ENCODE data around the gene GALNT16.

The GALNT16 gene

DNA sequence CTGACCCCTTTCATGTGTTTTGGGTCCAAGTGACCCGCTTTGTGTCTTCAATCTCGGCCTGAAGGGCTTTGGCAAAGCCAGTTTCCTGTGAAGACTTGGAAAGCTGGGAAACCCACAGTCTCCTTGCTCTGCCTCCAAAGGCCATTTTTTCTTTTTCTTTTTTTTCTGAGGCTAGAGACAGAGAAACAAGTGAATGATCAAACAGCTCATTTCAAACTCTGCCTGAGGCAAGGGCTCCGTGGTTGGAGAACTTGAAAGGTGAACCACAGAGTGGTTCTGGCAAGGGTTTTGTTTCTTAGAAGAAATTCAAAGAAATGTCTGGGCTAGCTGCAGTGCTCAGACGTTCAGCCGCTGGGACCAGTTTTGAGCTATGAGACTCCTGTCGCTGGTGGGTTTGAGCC is 75.4 kb downstream of the GALNT16 start:
- H3K4me1 ChIP-seq (ENCODE audit: insufficient read depth, low read length, poor library complexity, severe bottlenecking): no peaks in the 10 kb centered on the region
- H3K36me3 ChIP-seq (ENCODE audit: insufficient read depth, low read length): no peaks in the 10 kb centered on the region
- no peak overlapping the region for H3K4me2 ChIP-seq (ENCODE audit: low read depth, low read length, poor library complexity, severe bottlenecking)
- H2AFZ ChIP-seq (ENCODE audit: low read length): no peak overlapping the region
- no peaks in the 10 kb centered on the region for H3K27me3 ChIP-seq (ENCODE audit: insufficient read depth, low read length, poor library complexity, severe bottlenecking)
- no peaks in the 10 kb centered on the region for H3K9me2 ChIP-seq (replicated peaks; ENCODE audit: low read depth, low read length)
- TF ChIP-seq, protein P1, sequence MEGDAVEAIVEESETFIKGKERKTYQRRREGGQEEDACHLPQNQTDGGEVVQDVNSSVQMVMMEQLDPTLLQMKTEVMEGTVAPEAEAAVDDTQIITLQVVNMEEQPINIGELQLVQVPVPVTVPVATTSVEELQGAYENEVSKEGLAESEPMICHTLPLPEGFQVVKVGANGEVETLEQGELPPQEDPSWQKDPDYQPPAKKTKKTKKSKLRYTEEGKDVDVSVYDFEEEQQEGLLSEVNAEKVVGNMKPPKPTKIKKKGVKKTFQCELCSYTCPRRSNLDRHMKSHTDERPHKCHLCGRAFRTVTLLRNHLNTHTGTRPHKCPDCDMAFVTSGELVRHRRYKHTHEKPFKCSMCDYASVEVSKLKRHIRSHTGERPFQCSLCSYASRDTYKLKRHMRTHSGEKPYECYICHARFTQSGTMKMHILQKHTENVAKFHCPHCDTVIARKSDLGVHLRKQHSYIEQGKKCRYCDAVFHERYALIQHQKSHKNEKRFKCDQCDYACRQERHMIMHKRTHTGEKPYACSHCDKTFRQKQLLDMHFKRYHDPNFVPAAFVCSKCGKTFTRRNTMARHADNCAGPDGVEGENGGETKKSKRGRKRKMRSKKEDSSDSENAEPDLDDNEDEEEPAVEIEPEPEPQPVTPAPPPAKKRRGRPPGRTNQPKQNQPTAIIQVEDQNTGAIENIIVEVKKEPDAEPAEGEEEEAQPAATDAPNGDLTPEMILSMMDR (conservative IDR thresholded peaks at IDR 0.05; ENCODE audit: low read length): no peak
- no peak for TF ChIP-seq EZH2phosphoT487 (IDR thresholded peaks at IDR 0.05; ENCODE audit: borderline replicate concordance)
- H4K20me1 ChIP-seq (ENCODE audit: insufficient read depth, low read length, poor library complexity, severe bottlenecking): no peaks in the 10 kb centered on the region
- no peak overlapping the region for H3K4me3 ChIP-seq (ENCODE audit: low read length, poor library complexity, severe bottlenecking)
- no peaks in the 10 kb centered on the region for H3F3A ChIP-seq (ENCODE audit: low read depth)
- H3K9ac ChIP-seq (ENCODE audit: low read depth, low read length, poor library complexity, severe bottlenecking): no peak overlapping the region
- no peaks in the 10 kb centered on the region for H3K9me3 ChIP-seq (ENCODE audit: insufficient read depth, low read depth, low read length)
- H3K79me2 ChIP-seq (ENCODE audit: insufficient read depth, low read length): no peaks in the 10 kb centered on the region

DNA sequence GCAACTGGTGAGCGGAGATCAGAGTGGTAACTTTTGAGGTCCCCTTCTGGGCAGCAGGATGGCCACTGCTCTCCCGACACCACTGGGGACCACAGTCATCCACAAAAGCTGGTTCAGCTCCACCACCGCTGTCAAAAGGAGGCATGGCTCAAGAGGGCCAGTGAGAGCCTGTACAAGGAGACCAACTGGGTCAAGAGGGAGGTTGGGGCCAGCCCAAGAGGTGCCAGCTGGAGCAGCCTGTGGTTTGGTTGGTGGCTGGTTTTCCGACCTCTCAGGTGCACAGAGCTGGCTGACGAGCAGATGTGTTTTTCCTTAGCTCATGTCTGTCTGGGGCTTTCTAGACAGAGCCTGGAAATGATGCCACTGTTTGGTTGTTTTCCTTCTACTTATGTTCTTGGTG is 78.0 kb downstream of the GALNT16 start:
- H3K9me2 ChIP-seq (replicated peaks; ENCODE audit: low read depth, low read length): no peaks in the 10 kb centered on the region
- H3F3A ChIP-seq (ENCODE audit: low read depth): no peaks in the 10 kb centered on the region
- no peaks in the 10 kb centered on the region for H3K79me2 ChIP-seq (ENCODE audit: insufficient read depth, low read length)
- no peaks in the 10 kb centered on the region for H3K9me3 ChIP-seq (ENCODE audit: insufficient read depth, low read depth, low read length)
- H3K4me1 ChIP-seq (ENCODE audit: insufficient read depth, low read length, poor library complexity, severe bottlenecking): no peaks in the 10 kb centered on the region
- no peaks in the 10 kb centered on the region for H3K27me3 ChIP-seq (ENCODE audit: insufficient read depth, low read length, poor library complexity, severe bottlenecking)
- H3K4me2 ChIP-seq (ENCODE audit: low read depth, low read length, poor library complexity, severe bottlenecking): no peak overlapping the region
- no peak overlapping the region for H3K9ac ChIP-seq (ENCODE audit: low read depth, low read length, poor library complexity, severe bottlenecking)
- TF ChIP-seq, protein P1 (conservative IDR thresholded peaks at IDR 0.05; ENCODE audit: low read length): no peak
- no peak for TF ChIP-seq EZH2phosphoT487 (IDR thresholded peaks at IDR 0.05; ENCODE audit: borderline replicate concordance)
- H4K20me1 ChIP-seq (ENCODE audit: insufficient read depth, low read length, poor library complexity, severe bottlenecking): no peaks in the 10 kb centered on the region
- no peak overlapping the region for H3K4me3 ChIP-seq (ENCODE audit: low read length, poor library complexity, severe bottlenecking)
- no peak overlapping the region for H2AFZ ChIP-seq (ENCODE audit: low read length)
- H3K36me3 ChIP-seq (ENCODE audit: insufficient read depth, low read length): no peaks in the 10 kb centered on the region

DNA sequence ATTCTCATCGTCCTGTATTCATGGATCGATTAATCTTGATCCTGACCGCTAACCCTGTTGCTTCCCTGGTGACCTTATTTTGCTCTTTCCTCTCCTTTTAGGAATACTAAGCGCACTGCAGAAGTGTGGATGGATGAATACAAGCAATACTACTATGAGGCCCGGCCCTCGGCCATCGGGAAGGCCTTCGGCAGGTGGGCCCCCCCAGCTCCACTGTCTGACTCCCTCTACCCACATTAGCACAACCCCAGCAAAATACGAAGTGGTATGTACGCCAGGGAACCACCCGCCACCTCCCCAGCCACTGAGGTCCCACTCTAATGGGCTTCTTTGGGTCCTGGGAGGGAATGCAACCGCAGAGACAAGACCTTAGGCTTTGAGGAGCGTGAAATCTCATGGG is 79.5 kb downstream of the GALNT16 start:
- Histone ChIP-seq H3K79me2 (ENCODE audit: insufficient read depth, low read length) (no peaks in the 10 kb centered on the region), H4K20me1 (ENCODE audit: insufficient read depth, low read length, poor library complexity, severe bottlenecking) (no peaks in the 10 kb centered on the region), H3K9ac (ENCODE audit: low read depth, low read length, poor library complexity, severe bottlenecking) (no peak overlapping the region), H3K4me2 (ENCODE audit: low read depth, low read length, poor library complexity, severe bottlenecking) (no peak overlapping the region), H3K27me3 (ENCODE audit: insufficient read depth, low read length, poor library complexity, severe bottlenecking) (no peaks in the 10 kb centered on the region), H3F3A (ENCODE audit: low read depth) (no peaks in the 10 kb centered on the region), H3K9me3 (ENCODE audit: insufficient read depth, low read depth, low read length) (no peaks in the 10 kb centered on the region), H3K36me3 (ENCODE audit: insufficient read depth, low read length) (no peaks in the 10 kb centered on the region), H2AFZ (ENCODE audit: low read length) (no peak overlapping the region), H3K4me1 (ENCODE audit: insufficient read depth, low read length, poor library complexity, severe bottlenecking) (no peaks in the 10 kb centered on the region), H3K9me2 (replicated peaks; ENCODE audit: low read depth, low read length) (no peaks in the 10 kb centered on the region), H3K4me3 (ENCODE audit: low read length, poor library complexity, severe bottlenecking) (no peak overlapping the region)
- TF ChIP-seq, protein P1 (conservative IDR thresholded peaks at IDR 0.05; ENCODE audit: low read length): no peak
- TF ChIP-seq EZH2phosphoT487 (IDR thresholded peaks at IDR 0.05; ENCODE audit: borderline replicate concordance): no peak

Data from Loucy (cell line).